WTC11 (cell line): ENCODE data around the gene LIN28A. TPM values are rescaled to one million over a fixed set of nuclear protein-coding genes. Genes with fewer than 3 reads are reported as not detected.

Experiments
- ATAC-seq: fragments of 200-7000 bp; cut with Tn5 transposase; 2 replicates; pipeline ENCODE4 v1.10.0; 2021; ENCODE audit warnings: mild to moderate bottlenecking, moderate library complexity
- CTCF ChIA-PET: fragments of 300-600 bp; sonication (Branson Sonifier 250); formaldehyde crosslinking; loops from one replicate; lab custom pipeline; 2021; ENCODE audit warnings: antibody characterized with exemption; lab: Charles Lee
- POLR2A ChIA-PET: fragments of 350-600 bp; sonication (Branson Sonifier 250); formaldehyde crosslinking; loops from one replicate; lab custom pipeline; 2021; ENCODE audit warnings: antibody characterized with exemption; lab: Charles Lee
- DNase-seq: peaks from one replicate; pipeline ENCODE4 v3.0.0; 2021; ENCODE audit warnings: low spot score
- H3K27ac Mint-ChIP-seq: 2 replicates; pipeline ENCODE4 v1.8.0; 2021; ENCODE audit warnings: mixed read lengths
- H3K27me3 Mint-ChIP-seq: 2 replicates; pipeline ENCODE4 v1.8.0; 2021; ENCODE audit warnings: low read depth, mild to moderate bottlenecking, moderate library complexity, mixed read lengths
- H3K36me3 Mint-ChIP-seq: 2 replicates; pipeline ENCODE4 v1.8.0; 2021; ENCODE audit warnings: mixed read lengths
- H3K4me1 Mint-ChIP-seq: 2 replicates; pipeline ENCODE4 v1.8.0; 2022; ENCODE audit warnings: mixed read lengths
- H3K4me3 Mint-ChIP-seq: 2 replicates; pipeline ENCODE4 v1.8.0; 2021; ENCODE audit warnings: mild to moderate bottlenecking, moderate library complexity, mixed read lengths
- H3K9me3 Mint-ChIP-seq: 2 replicates; pipeline ENCODE4 v1.8.0; 2021; ENCODE audit warnings: mixed read lengths
- CREM ChIP-seq: sonication (generic); formaldehyde crosslinking; IDR thresholded peaks from 2 replicates; pipeline ENCODE4 v1.8.1; 2022; ENCODE audit warnings: mild to moderate bottlenecking, missing genetic modification reagents, moderate library complexity
- FOXP1 ChIP-seq: sonication (generic); formaldehyde crosslinking; IDR thresholded peaks from 2 replicates; pipeline ENCODE4 v1.8.0; 2022; ENCODE audit warnings: missing genetic modification reagents, mild to moderate bottlenecking, moderate library complexity, borderline replicate concordance
- GABPB1 ChIP-seq: sonication (generic); formaldehyde crosslinking; IDR thresholded peaks from 2 replicates; pipeline ENCODE4 v1.8.1; 2023; ENCODE audit warnings: mild to moderate bottlenecking, missing genetic modification reagents
- KAT7 ChIP-seq: sonication (generic); formaldehyde crosslinking; IDR thresholded peaks from 2 replicates; pipeline ENCODE4 v1.8.1; 2023; ENCODE audit warnings: missing genetic modification reagents, mild to moderate bottlenecking, borderline replicate concordance
- MAX ChIP-seq: sonication (generic); formaldehyde crosslinking; IDR thresholded peaks from 2 replicates; pipeline ENCODE4 v1.8.0; 2022; ENCODE audit warnings: mild to moderate bottlenecking, missing genetic modification reagents
- MLX ChIP-seq: sonication (generic); formaldehyde crosslinking; IDR thresholded peaks from 2 replicates; pipeline ENCODE4 v1.8.1; 2023; ENCODE audit warnings: mild to moderate bottlenecking, missing genetic modification reagents, moderate library complexity
- NR3C1 ChIP-seq: sonication (generic); formaldehyde crosslinking; conservative IDR thresholded peaks from 2 replicates; pipeline ENCODE4 v1.8.1; 2023; ENCODE audit warnings: low read depth, mild to moderate bottlenecking, missing genetic modification reagents
- PRDM15 ChIP-seq: sonication (generic); formaldehyde crosslinking; IDR thresholded peaks from 2 replicates; pipeline ENCODE4 v1.8.0; 2022; ENCODE audit warnings: missing genetic modification reagents
- PREB ChIP-seq: sonication (generic); formaldehyde crosslinking; IDR thresholded peaks from 2 replicates; pipeline ENCODE4 v1.8.1; 2022; ENCODE audit warnings: mild to moderate bottlenecking, missing genetic modification reagents, moderate library complexity, borderline replicate concordance
- SMAD3 ChIP-seq: sonication (generic); formaldehyde crosslinking; IDR thresholded peaks from 2 replicates; pipeline ENCODE4 v1.8.0; 2022; ENCODE audit warnings: missing genetic modification reagents, mild to moderate bottlenecking, borderline replicate concordance
- TEAD1 ChIP-seq: sonication (generic); formaldehyde crosslinking; IDR thresholded peaks from 2 replicates; pipeline ENCODE4 v1.8.0; 2022; ENCODE audit warnings: mild to moderate bottlenecking, missing genetic modification reagents
- TEAD4 ChIP-seq: sonication (generic); formaldehyde crosslinking; IDR thresholded peaks from 2 replicates; pipeline ENCODE4 v1.8.0; 2022; ENCODE audit warnings: mild to moderate bottlenecking, missing genetic modification reagents
- ZNF121 ChIP-seq: sonication (generic); formaldehyde crosslinking; IDR thresholded peaks from 2 replicates; pipeline ENCODE4 v1.8.0; 2023; ENCODE audit warnings: missing genetic modification reagents
- ZNF219 ChIP-seq: sonication (generic); formaldehyde crosslinking; IDR thresholded peaks from 2 replicates; pipeline ENCODE4 v1.8.0; 2023; ENCODE audit warnings: missing genetic modification reagents, mild to moderate bottlenecking, borderline replicate concordance
- ZNF263 ChIP-seq: sonication (generic); formaldehyde crosslinking; IDR thresholded peaks from 2 replicates; pipeline ENCODE4 v1.8.1; 2022; ENCODE audit warnings: low read depth, mild to moderate bottlenecking, moderate library complexity, missing genetic modification reagents
- ZNF317 ChIP-seq: sonication (generic); formaldehyde crosslinking; IDR thresholded peaks from 2 replicates; pipeline ENCODE4 v1.8.1; 2023; ENCODE audit warnings: low read depth, mild to moderate bottlenecking, moderate library complexity, missing genetic modification reagents, borderline replicate concordance
- ZNF396 ChIP-seq: fragments of 250-450 bp; sonication (Bioruptor Pico); IDR thresholded peaks from 2 replicates; pipeline ENCODE4 v1.8.0; 2021; ENCODE audit warnings: mild to moderate bottlenecking, moderate library complexity, borderline replicate concordance
- ZNF416 ChIP-seq: fragments of 250-450 bp; sonication (Bioruptor Pico); IDR thresholded peaks from 2 replicates; pipeline ENCODE4 v1.9.0; 2021; ENCODE audit warnings: mild to moderate bottlenecking, inconsistent platforms
- ZNF423 ChIP-seq: fragments of 250-450 bp; sonication (Bioruptor Pico); IDR thresholded peaks from 2 replicates; pipeline ENCODE4 v2.1.2; 2022; ENCODE audit warnings: mild to moderate bottlenecking, moderate library complexity
- ZNF671 ChIP-seq: fragments of 250-450 bp; sonication (Bioruptor Pico); IDR thresholded peaks from 2 replicates; pipeline ENCODE4 v1.8.0; 2021; ENCODE audit warnings: mild to moderate bottlenecking
- total RNA-seq: library from RNA; stranded (reverse); gene quantifications from 3 replicates; pipeline ENCODE4 v1.2.3, GENCODE V29; 2021
- TF ChIP-seq, protein P1 (sequence below): sonication (generic); formaldehyde crosslinking; IDR thresholded peaks from 2 replicates; pipeline ENCODE4 v1.8.1; 2023; ENCODE audit warnings: mild to moderate bottlenecking, missing genetic modification reagents
- TF ChIP-seq, protein P2 (sequence below): fragments of 250-450 bp; sonication (Bioruptor Pico); IDR thresholded peaks from 2 replicates; pipeline ENCODE4 v1.8.0; 2021; ENCODE audit warnings: mild to moderate bottlenecking
- TF ChIP-seq, protein P3 (sequence below): fragments of 250-450 bp; sonication (Bioruptor Pico); IDR thresholded peaks from 2 replicates; pipeline ENCODE4 v1.9.0; 2021; ENCODE audit warnings: mild to moderate bottlenecking, borderline replicate concordance

Gene LIN28A
- total RNA-seq, 1 experiment from 2014 or later, result 1,251 TPM

DNA sequence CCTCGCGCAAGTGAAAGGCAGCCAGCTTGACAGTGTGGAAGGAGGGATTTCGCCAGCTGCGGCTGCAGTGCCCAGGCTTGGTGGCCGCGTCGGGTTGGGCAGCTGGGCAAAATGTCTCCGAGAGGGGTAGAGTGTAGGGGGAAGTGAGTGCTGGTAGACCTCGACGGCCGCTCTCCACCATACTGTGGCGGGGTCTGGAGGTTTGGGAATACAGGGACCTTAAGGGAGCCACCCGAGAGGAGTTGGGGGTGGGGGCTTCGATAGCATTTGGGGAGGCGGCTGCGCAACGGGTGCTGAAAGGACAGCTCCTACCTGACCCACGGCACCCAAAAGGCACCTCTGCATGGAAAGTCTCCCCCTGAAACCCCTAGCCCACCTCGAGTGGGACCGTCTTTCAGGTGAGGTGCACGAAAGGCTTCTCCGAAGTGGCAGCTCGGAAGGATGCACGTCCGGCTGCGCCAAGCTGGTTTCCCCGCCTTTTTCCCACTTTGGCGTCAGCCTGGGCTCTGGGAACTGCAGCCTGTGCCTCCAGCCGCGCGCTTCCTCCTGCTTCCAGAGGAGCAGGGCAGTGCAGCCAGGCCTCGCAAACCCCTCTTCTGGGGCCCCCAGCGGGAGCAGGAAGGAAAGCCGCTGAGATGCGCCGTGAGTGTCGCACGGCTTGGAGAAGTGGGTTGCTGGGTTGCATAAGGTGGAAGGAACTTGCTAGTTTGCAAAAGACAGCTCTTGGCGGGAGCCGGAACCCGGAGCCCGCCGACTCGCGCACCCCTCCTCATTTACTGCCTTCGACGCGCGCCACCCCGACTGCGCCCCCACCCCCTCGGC lies 61.1 kb downstream of the LIN28A start:
- no peaks in the 10 kb centered on the region; the same call in 1 of the 2 replicates for H3K27me3 Mint-ChIP-seq
- H3K4me3 Mint-ChIP-seq, result peak overlapping the region; percentile 78
- no peaks in the 10 kb centered on the region for H3K9me3 Mint-ChIP-seq
- ChIA-PET POLR2A (interaction anchor here (0.6 to 3.8 kb wide), 9 partner anchors 29 to 597 kb away, joined by 3 to 22 read pairs (median 3); partner anchors contain the start of genes DHDDS, LIN28A, RPS6KA1 and SH3BGRL3), CTCF (interaction anchor here (0.5 to 3.8 kb wide), 15 partner anchors 11 to 436 kb away, joined by 3 to 33 read pairs (median 4); partner anchors contain the start of genes CEP85, DHDDS, RPS6KA1 and SH3BGRL3)
- peaks cover 53% of the 10 kb centered on the region for H3K36me3 Mint-ChIP-seq
- H3K27ac Mint-ChIP-seq, result peak overlapping the region; percentile 63
- H3K4me1 Mint-ChIP-seq, result peaks cover 31% of the 10 kb centered on the region
- peak; percentile 46 for ATAC-seq
- peak; percentile 73 for DNase-seq
- TF ChIP-seq ZNF416 (CRISPR knock-in tag) (peak; percentile 70; the same call in 1 of the 2 replicates), ZNF396 (no peak), SMAD3 (CRISPR knock-in tag) (peak; percentile 33; the same call in 1 of the 2 replicates), PRDM15 (CRISPR knock-in tag) (no peak), ZNF317 (peak; percentile 13; the same call in 1 of the 2 replicates), ZNF423 (CRISPR knock-in tag) (no peak), NR3C1 (CRISPR knock-in tag) (no peak), TEAD4 (0 out of 2 replicates have a peak, but pooled peaks have one; percentile 31), FOXP1 (CRISPR knock-in tag) (peak; percentile 41), GABPB1 (CRISPR knock-in tag) (0 out of 2 replicates have a peak, but pooled peaks have one; percentile 16), ZNF219 (CRISPR knock-in tag) (0 out of 2 replicates have a peak, but pooled peaks have one; percentile 68), ZNF263 (CRISPR knock-in tag) (no peak), ZNF121 (peak; percentile 98), PREB (CRISPR knock-in tag) (no peak), MLX (CRISPR knock-in tag) (peak; percentile 77; the same call in 1 of the 2 replicates), MAX (CRISPR knock-in tag) (peak; percentile 68), ZNF671 (CRISPR knock-in tag) (peak; percentile 80; the same call in 1 of the 2 replicates), TEAD1 (CRISPR knock-in tag) (no peak; the same call in 1 of the 2 replicates), CREM (CRISPR knock-in tag) (no peak; the same call in 1 of the 2 replicates), KAT7 (0 out of 2 replicates have a peak, but pooled peaks have one; percentile 11)
- TF ChIP-seq, protein P1, sequence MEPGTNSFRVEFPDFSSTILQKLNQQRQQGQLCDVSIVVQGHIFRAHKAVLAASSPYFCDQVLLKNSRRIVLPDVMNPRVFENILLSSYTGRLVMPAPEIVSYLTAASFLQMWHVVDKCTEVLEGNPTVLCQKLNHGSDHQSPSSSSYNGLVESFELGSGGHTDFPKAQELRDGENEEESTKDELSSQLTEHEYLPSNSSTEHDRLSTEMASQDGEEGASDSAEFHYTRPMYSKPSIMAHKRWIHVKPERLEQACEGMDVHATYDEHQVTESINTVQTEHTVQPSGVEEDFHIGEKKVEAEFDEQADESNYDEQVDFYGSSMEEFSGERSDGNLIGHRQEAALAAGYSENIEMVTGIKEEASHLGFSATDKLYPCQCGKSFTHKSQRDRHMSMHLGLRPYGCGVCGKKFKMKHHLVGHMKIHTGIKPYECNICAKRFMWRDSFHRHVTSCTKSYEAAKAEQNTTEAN (CRISPR knock-in tag), result no peak
- TF ChIP-seq, protein P2, sequence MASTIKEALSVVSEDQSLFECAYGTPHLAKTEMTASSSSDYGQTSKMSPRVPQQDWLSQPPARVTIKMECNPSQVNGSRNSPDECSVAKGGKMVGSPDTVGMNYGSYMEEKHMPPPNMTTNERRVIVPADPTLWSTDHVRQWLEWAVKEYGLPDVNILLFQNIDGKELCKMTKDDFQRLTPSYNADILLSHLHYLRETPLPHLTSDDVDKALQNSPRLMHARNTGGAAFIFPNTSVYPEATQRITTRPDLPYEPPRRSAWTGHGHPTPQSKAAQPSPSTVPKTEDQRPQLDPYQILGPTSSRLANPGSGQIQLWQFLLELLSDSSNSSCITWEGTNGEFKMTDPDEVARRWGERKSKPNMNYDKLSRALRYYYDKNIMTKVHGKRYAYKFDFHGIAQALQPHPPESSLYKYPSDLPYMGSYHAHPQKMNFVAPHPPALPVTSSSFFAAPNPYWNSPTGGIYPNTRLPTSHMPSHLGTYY (CRISPR knock-in tag), result no peak
- TF ChIP-seq, protein P3, sequence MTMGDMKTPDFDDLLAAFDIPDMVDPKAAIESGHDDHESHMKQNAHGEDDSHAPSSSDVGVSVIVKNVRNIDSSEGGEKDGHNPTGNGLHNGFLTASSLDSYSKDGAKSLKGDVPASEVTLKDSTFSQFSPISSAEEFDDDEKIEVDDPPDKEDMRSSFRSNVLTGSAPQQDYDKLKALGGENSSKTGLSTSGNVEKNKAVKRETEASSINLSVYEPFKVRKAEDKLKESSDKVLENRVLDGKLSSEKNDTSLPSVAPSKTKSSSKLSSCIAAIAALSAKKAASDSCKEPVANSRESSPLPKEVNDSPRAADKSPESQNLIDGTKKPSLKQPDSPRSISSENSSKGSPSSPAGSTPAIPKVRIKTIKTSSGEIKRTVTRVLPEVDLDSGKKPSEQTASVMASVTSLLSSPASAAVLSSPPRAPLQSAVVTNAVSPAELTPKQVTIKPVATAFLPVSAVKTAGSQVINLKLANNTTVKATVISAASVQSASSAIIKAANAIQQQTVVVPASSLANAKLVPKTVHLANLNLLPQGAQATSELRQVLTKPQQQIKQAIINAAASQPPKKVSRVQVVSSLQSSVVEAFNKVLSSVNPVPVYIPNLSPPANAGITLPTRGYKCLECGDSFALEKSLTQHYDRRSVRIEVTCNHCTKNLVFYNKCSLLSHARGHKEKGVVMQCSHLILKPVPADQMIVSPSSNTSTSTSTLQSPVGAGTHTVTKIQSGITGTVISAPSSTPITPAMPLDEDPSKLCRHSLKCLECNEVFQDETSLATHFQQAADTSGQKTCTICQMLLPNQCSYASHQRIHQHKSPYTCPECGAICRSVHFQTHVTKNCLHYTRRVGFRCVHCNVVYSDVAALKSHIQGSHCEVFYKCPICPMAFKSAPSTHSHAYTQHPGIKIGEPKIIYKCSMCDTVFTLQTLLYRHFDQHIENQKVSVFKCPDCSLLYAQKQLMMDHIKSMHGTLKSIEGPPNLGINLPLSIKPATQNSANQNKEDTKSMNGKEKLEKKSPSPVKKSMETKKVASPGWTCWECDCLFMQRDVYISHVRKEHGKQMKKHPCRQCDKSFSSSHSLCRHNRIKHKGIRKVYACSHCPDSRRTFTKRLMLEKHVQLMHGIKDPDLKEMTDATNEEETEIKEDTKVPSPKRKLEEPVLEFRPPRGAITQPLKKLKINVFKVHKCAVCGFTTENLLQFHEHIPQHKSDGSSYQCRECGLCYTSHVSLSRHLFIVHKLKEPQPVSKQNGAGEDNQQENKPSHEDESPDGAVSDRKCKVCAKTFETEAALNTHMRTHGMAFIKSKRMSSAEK (CRISPR knock-in tag), result 0 out of 2 replicates have a peak, but pooled peaks have one; percentile 62
